GM10847 (cell line): ENCODE data around the gene MLPH.

Experiments used
- POLR2A ChIP-seq: IDR thresholded peaks from 2 replicates; pipeline ENCODE4 v1.6.1; 2011; ENCODE audit not compliant: insufficient read length; ENCODE audit errors: extremely low read depth

MLPH gene

GRCh38 chr2:237486819-237487448, at the start of gene MLPH:
Gene MLPH (plus strand): TSS chr2:237487251. CDS start chr2:237493427, 6,176 bp downstream.
- TF ChIP-seq POLR2A = no peak

DNA sequence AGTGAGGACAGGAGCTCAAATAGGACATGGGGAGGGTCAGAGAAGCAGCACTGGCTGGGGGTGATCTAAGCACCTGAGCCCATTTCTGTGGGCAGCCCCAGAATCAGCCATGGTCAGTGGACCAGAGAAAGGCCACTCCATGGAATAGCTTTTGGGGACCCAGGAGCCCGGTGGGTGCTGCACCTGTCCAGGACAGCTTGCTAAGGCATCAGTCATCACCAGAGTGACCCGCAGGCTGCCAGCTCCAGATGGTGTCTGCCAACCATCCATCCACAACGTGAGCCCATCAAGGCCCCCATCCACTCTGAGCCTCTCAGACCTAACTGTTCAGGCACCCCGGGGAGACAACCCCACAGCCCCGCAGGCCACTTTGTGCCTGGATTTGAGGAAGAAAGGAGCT, 49.5 kb upstream of the MLPH start:
- no peak for TF ChIP-seq POLR2A

GRCh38 chr2:237438080-237438940, 48.7 kb upstream of the MLPH start:
- TF ChIP-seq POLR2A = no peak

DNA sequence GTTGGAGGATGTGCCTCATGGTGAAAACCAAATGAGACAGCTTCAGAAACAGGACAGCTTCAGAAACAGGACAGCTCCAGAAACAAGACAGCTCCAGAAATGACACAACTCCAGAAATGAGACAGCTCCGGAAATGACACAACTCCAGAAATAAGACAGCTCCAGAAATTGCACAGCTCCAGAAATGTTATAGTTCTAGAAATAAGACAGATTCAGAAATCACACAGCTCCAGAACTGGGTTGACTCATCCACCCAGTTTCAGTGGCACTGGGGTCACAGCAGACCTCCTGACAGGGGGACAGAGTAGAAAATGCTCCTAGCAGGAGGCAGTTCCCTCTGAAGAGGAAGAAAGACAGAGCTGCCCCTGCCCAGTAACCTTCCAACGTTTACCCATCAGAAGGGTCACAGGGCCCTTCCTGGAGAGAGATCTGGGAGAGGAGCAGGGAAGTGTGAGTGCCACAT, 46.2 kb upstream of the MLPH start:
- no peak for TF ChIP-seq POLR2A

DNA sequence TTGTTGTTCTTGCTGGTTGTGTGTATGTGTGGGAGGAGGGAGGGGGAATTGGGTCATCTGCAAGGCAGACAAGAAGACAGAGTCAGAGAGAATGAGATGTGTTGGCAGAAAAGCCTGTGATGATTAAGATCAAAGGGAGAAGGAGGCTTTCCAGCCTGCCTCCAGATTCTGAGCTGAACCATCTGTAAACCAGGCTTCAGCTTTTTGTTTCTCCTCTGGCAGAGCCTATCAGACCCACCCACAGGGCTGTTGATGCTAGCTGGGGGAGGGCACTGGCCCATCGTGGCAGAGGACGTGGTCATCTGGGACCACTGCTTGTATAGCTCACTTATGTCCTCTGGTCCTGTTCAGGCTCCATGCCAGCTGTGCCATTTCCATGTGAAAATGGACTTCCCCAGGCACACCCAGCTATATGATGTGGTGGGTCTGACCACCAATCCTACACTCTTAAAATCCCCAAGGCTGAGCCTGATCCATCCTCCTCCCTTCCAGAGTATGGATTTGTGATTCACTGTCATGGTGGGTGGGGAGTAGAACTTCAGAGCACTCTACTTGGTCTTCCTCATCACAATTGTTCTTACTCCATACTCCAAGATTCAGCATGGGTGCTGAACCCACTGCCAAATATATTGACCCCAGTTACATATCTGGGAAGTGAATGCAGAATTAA, 45.3 kb upstream of the MLPH start:
- no peak for TF ChIP-seq POLR2A

- no peak for TF ChIP-seq POLR2A
Measured at GRCh38 chr2:237444071-237444470, 43.0 kb upstream of the MLPH start.

- no peak for TF ChIP-seq POLR2A
Measured at GRCh38 chr2:237445611-237446337, 41.3 kb upstream of the MLPH start.

DNA sequence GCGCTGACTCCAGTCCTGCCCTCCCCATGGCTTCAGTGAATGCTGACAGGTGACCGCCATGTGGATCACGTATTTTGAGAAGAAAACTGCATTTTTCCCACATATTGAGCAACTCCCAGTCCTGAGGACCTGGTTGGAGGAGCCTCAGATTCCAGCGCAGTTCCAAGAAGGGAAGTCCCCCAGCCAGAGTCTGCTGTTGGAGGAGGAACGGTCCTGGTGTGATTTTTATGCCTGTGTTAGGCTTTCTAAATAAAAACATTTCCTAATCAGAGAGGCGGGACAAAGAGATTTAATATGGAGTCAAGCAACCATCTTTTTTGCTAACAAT, 40.7 kb upstream of the MLPH start:
- no peak for TF ChIP-seq POLR2A

- TF ChIP-seq POLR2A = no peak
Measured at GRCh38 chr2:237447496-237447895, 39.6 kb upstream of the MLPH start.

DNA sequence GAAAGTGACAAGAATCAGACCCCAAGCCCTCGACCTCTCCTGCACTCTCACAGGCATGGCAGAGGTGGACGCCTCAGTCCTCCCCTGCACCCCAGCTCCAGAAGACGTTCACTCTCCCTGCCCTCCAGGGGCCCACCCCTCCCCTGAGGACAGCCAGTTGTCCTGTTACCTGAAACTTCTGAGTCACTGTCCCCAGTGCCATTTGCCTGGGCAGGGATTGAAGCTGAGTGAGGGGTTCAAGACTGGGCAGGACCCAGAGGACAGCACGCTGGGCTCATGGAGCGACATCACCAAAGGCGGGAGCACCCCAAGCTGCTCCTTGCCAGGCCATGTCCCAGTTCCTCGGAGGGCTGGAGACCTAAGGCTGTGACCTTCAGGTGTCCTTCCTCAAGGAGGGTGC, 38.9 kb upstream of the MLPH start:
- no peak for TF ChIP-seq POLR2A

DNA sequence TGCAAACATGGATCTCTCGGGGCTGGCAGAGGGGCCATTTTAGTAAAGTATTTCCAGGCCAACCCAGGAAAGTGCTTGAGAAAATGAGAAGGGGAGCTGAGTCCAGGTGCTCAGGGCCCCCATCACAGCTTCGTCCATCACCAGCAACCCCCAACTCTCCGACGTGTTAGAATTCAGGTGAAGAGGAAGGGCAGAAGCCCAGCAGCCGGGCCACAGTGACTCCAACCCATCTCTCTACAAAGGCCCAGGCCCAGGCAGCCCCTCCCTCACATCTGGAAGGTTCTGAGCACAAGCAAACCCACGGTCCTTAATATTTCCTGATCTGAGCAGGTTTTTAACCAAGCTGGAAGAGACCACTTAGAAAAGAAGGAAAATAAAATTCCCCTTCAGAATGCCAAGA, 38.4 kb upstream of the MLPH start:
- no peak for TF ChIP-seq POLR2A

DNA sequence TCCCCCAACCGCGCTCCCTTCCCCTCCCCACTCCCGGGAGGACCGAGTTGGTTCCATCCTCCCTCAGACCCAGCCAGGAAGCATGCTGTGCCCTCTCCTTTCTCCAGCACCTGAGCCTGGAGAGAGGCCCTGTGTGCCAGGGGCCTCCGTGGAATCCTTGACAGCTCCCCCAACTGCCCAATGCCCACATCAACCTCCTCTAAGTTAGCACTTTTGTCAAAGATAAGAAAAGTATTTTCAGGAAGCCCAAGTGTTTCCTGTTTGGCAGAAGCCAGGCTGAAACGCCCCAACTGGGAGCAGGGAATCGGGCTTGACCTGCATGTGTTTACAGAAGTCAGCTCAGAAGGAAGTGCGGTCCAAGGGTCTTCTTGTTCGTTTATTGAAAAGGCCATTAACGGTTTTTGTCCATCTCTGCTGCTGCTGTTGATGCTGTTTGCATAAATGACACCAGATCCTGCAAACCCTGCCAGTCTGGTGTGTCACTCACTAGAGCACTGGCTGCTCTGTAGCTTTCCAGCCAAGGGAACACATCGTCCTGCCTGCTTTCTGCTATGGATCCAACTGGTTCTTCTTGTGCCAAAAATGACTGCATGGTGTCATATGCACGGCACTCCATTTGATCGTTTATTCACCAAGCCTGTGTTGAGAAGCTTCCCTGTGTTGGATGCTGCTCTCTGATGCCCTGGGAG, 37.7 kb upstream of the MLPH start:
- no peak for TF ChIP-seq POLR2A

- TF ChIP-seq POLR2A = no peak
Measured at GRCh38 chr2:237450108-237450507, 36.9 kb upstream of the MLPH start.

DNA sequence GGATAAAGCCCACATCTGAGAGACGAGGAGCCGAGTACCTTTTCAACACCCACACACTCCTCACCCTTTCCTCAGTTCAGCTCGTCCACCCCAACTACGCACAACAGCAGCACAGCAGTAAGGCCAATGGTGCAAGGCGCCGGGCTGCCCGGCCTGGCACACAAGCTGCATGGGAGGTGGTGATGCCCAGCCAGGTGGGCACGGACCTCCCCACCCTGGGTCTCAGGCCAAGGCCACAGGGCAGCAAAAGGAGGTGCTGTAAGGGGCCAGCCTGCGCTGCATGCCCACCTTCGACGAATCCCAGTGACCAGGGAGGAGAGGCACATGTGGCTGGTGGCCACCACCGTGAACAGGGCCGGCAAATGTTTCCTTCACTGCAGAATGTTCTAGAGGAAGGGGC, 36.5 kb upstream of the MLPH start:
- no peak for TF ChIP-seq POLR2A
